ENCODE data around the gene PPP1R37.

PPP1R37 gene

GRCh38 chr19:45057444-45057843 is 35.5 kb upstream of the PPP1R37 start:
- no peak for DNase-seq (ENCODE audit: insufficient read length, low spot score)
- no peak for TF ChIP-seq PAX5 (IDR thresholded peaks at IDR 0.05; ENCODE audit: insufficient read depth, low read length, severe bottlenecking)
- FAIRE-seq = no peak

DNA sequence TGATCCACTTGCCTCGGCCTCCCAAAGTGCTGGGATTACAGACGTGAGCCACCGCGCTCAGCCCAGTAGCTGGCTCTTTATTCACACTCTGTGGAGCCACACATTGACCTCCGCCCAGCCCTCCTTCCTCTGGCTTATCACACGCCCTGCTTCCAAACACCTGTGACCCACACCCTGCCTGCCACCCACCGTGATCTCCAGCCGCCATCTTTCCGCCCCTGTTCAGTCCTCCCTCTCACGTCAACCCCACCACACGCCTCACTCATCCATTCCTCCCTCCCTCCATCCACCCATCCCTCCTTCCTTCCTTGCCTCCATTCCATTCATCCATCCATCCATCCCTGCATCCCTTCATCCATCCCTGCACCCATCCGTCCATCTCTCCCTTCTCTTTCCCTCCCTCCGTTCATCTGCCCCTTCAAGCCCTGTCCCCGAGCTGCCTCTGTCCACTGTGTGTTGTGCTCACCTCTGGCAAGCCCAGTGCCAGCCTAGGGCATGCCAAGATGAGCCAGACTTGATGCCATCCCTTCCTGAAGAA is 34.3 kb upstream of the PPP1R37 start:
- DNase-seq (ENCODE audit: insufficient read length, low spot score) (no peak), FAIRE-seq (no peak)
- TF ChIP-seq POU2F2 (IDR thresholded peaks at IDR 0.05; ENCODE audit: low read depth, low read length) (no peak), TAF1 (IDR thresholded peaks at IDR 0.05; ENCODE audit: low read depth, low read length) (no peak), POLR2A (IDR thresholded peaks at IDR 0.05; ENCODE audit: low read depth, low read length) (no peak), SPI1 (IDR thresholded peaks at IDR 0.05; ENCODE audit: low read depth, low read length) (no peak), POLR2AphosphoS5 (IDR thresholded peaks at IDR 0.05; ENCODE audit: low read depth, low read length) (no peak), PAX5 (IDR thresholded peaks at IDR 0.05; ENCODE audit: insufficient read depth, low read length, severe bottlenecking) (no peak)

- FAIRE-seq = peak; percentile 93
- peak; percentile 88 for DNase-seq (ENCODE audit: insufficient read length, low spot score)
- no peak for TF ChIP-seq POLR2A (IDR thresholded peaks at IDR 0.05; ENCODE audit: low read depth, low read length)
- TF ChIP-seq PAX5 (IDR thresholded peaks at IDR 0.05; ENCODE audit: insufficient read depth, low read length, severe bottlenecking) = no peak
- no peak for TF ChIP-seq POU2F2 (IDR thresholded peaks at IDR 0.05; ENCODE audit: low read depth, low read length)
- TF ChIP-seq TAF1 (IDR thresholded peaks at IDR 0.05; ENCODE audit: low read depth, low read length) = no peak
- no peak for TF ChIP-seq POLR2AphosphoS5 (IDR thresholded peaks at IDR 0.05; ENCODE audit: low read depth, low read length)
- no peak for TF ChIP-seq SPI1 (IDR thresholded peaks at IDR 0.05; ENCODE audit: low read depth, low read length)
Measured at GRCh38 chr19:45059258-45059965, 33.6 kb upstream of the PPP1R37 start.

- no peak for FAIRE-seq
Measured at GRCh38 chr19:45061965-45062364, 31.0 kb upstream of the PPP1R37 start.

GRCh38 chr19:45063851-45064801 is 28.9 kb upstream of the PPP1R37 start:
- FAIRE-seq = no peak
- DNase-seq (ENCODE audit: insufficient read length, low spot score) = no peak
- TF ChIP-seq POLR2AphosphoS5 (IDR thresholded peaks at IDR 0.05; ENCODE audit: low read depth, low read length) (no peak), POU2F2 (IDR thresholded peaks at IDR 0.05; ENCODE audit: low read depth, low read length) (no peak), SPI1 (IDR thresholded peaks at IDR 0.05; ENCODE audit: low read depth, low read length) (no peak), PAX5 (IDR thresholded peaks at IDR 0.05; ENCODE audit: insufficient read depth, low read length, severe bottlenecking) (no peak), TAF1 (IDR thresholded peaks at IDR 0.05; ENCODE audit: low read depth, low read length) (no peak)

More at GRCh38 chr19:45061965-45062364, 31.0 kb upstream of the PPP1R37 start:
- no peak for DNase-seq (ENCODE audit: insufficient read length, low spot score)
- TF ChIP-seq POU2F2 (IDR thresholded peaks at IDR 0.05; ENCODE audit: low read depth, low read length) = no peak
- TF ChIP-seq PAX5 (IDR thresholded peaks at IDR 0.05; ENCODE audit: insufficient read depth, low read length, severe bottlenecking) = no peak
- TF ChIP-seq POLR2AphosphoS5 (IDR thresholded peaks at IDR 0.05; ENCODE audit: low read depth, low read length) = no peak
- no peak for TF ChIP-seq TAF1 (IDR thresholded peaks at IDR 0.05; ENCODE audit: low read depth, low read length)
- no peak for TF ChIP-seq SPI1 (IDR thresholded peaks at IDR 0.05; ENCODE audit: low read depth, low read length)
- no peak for TF ChIP-seq POLR2A (IDR thresholded peaks at IDR 0.05; ENCODE audit: low read depth, low read length)

DNA sequence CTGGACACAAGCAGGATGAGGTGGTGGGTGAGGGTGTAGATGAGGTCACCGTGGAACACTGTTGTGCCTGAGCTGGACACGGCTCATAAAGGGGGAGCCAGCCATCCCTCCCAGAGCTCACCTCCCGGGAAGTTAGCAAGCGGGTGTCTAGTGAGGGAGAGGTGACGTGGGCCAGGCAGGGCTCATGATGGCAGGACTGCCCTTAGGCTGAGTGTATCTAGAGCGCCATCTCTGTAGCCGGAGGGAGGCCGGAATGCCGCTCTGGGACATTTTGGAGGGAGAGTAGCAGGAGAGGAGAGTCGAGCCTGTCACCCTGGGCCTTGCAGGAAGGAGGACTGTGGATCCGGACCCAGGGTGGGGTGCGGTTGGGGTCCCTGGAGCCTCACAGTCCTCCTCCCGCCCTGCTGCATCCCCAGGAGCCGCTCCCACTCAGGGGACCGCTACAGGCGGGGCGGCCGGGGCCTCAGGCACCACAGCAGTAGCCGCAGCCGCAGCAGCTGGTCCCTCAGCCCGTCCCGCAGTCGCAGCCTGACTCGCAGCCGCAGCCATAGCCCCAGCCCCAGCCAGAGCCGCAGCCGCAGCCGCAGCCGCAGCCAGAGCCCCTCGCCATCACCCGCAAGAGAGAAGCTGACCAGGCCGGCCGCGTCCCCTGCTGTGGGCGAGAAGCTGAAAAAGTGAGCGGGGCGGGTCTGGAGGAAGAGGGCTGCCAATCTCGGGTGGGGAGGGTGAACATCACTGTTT is 25.9 kb upstream of the PPP1R37 start:
- TF ChIP-seq POLR2A (IDR thresholded peaks at IDR 0.05; ENCODE audit: low read depth, low read length) = no peak
- no peak for TF ChIP-seq TAF1 (IDR thresholded peaks at IDR 0.05; ENCODE audit: low read depth, low read length)
- no peak for TF ChIP-seq SPI1 (IDR thresholded peaks at IDR 0.05; ENCODE audit: low read depth, low read length)
- TF ChIP-seq POLR2AphosphoS5 (IDR thresholded peaks at IDR 0.05; ENCODE audit: low read depth, low read length) = no peak
- TF ChIP-seq POU2F2 (IDR thresholded peaks at IDR 0.05; ENCODE audit: low read depth, low read length) = no peak
- TF ChIP-seq PAX5 (IDR thresholded peaks at IDR 0.05; ENCODE audit: insufficient read depth, low read length, severe bottlenecking) = no peak
- FAIRE-seq = no peak
- no peak for DNase-seq (ENCODE audit: insufficient read length, low spot score)

DNA sequence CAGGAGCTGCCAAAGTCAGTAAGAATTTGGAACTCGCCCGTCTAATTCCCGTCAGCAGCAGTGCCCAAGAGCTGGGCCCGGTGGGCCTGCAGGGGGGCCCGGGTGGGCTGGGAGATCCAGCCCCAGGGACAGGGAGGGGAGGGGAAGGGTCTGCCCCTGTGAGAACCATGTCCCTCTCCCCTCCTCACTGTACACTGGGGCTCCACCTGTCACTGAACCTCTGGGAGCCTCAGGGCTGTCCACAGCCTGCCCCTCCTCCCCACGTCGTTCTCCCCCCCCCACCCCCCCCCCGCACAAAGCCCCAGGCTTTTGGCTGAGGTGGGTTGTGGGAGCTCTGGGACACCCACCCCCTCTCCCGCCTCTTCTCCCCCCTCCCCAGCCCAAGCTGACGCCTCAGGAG is 24.9 kb upstream of the PPP1R37 start:
- DNase-seq (ENCODE audit: insufficient read length, low spot score) (no peak), FAIRE-seq (no peak)
- TF ChIP-seq SPI1 (IDR thresholded peaks at IDR 0.05; ENCODE audit: low read depth, low read length) (no peak), POLR2A (IDR thresholded peaks at IDR 0.05; ENCODE audit: low read depth, low read length) (no peak), TAF1 (IDR thresholded peaks at IDR 0.05; ENCODE audit: low read depth, low read length) (no peak), PAX5 (IDR thresholded peaks at IDR 0.05; ENCODE audit: insufficient read depth, low read length, severe bottlenecking) (no peak), POLR2AphosphoS5 (IDR thresholded peaks at IDR 0.05; ENCODE audit: low read depth, low read length) (no peak), POU2F2 (IDR thresholded peaks at IDR 0.05; ENCODE audit: low read depth, low read length) (no peak)

GRCh38 chr19:45069056-45069455 is 23.9 kb upstream of the PPP1R37 start:
- no peak for FAIRE-seq
- no peak for DNase-seq (ENCODE audit: insufficient read length, low spot score)
- TF ChIP-seq POLR2AphosphoS5 (IDR thresholded peaks at IDR 0.05; ENCODE audit: low read depth, low read length) (no peak), SPI1 (IDR thresholded peaks at IDR 0.05; ENCODE audit: low read depth, low read length) (no peak), TAF1 (IDR thresholded peaks at IDR 0.05; ENCODE audit: low read depth, low read length) (no peak), PAX5 (IDR thresholded peaks at IDR 0.05; ENCODE audit: insufficient read depth, low read length, severe bottlenecking) (no peak), POU2F2 (IDR thresholded peaks at IDR 0.05; ENCODE audit: low read depth, low read length) (no peak), POLR2A (IDR thresholded peaks at IDR 0.05; ENCODE audit: low read depth, low read length) (no peak)
